CD4-positive, alpha-beta T cell (primary cell): Measurements from ENCODE around the gene SLC34A1. TPM values are rescaled to one million over a fixed set of nuclear protein-coding genes. Genes with fewer than 3 reads are reported as not detected.

Experiments used
- ATAC-seq: fragments of 200-7000 bp; cut with Tn5 transposase; one replicate; pipeline ENCODE4 v1.10.0; 2022; ENCODE audit warnings: mild to moderate bottlenecking; ENCODE audit not compliant: poor library complexity
- CTCF ChIA-PET: fragments of 350-600 bp; sonication (Branson Sonifier 250); formaldehyde crosslinking; loops from one replicate; lab custom pipeline; 2021; ENCODE audit warnings: antibody characterized with exemption, inconsistent platforms; lab: Charles Lee
- POLR2A ChIA-PET: fragments of 350-600 bp; sonication (Branson Sonifier 250); formaldehyde crosslinking; loops from one replicate; lab custom pipeline; 2021; ENCODE audit warnings: antibody characterized with exemption, inconsistent platforms; lab: Charles Lee
- DNase-seq, 14 experiments: peaks; one replicate each; pipeline ENCODE4 v3.0.0-alpha.2; 2013 to 2020; ENCODE audit warnings: mixed read lengths in 2 of 14
- H3K27ac ChIP-seq, 2 donors: one replicate each; pipeline versions ENCODE4 v1.5.1 to v1.7.0; 2013; ENCODE audit warnings: low read length in 2 of 2, low read depth in 1 of 2, mild to moderate bottlenecking in 1 of 2
- H3K27me3 ChIP-seq, 2 experiments: 1 replicate in 1 of 2; 2 replicates in 1 of 2; pipeline versions ENCODE4 v1.6.1 to v1.7.0; 2013; ENCODE audit warnings: low read length in 2 of 2, control low read depth in 1 of 2, mild to moderate bottlenecking in 1 of 2, moderate library complexity in 1 of 2; ENCODE audit not compliant: insufficient read depth in 2 of 2, control insufficient read depth in 1 of 2
- H3K36me3 ChIP-seq: one replicate; pipeline ENCODE4 v1.6.1; 2013; ENCODE audit warnings: low read length, control low read depth; ENCODE audit not compliant: insufficient read depth
- H3K4me1 ChIP-seq: one replicate; pipeline ENCODE4 v1.6.1; 2013; ENCODE audit warnings: low read length, control low read depth; ENCODE audit not compliant: insufficient read depth
- H3K4me3 ChIP-seq: one replicate; pipeline ENCODE4 v1.5.1; 2013; ENCODE audit warnings: mild to moderate bottlenecking, low read length, moderate library complexity
- H3K9me3 ChIP-seq, 2 experiments: 1 replicate in 1 of 2; 2 replicates in 1 of 2; pipeline versions ENCODE4 v1.6.1 to v1.7.0; 2013; ENCODE audit warnings: low read length in 2 of 2, mild to moderate bottlenecking in 2 of 2, control low read depth in 1 of 2, moderate library complexity in 1 of 2; ENCODE audit not compliant: control insufficient read depth in 1 of 2, insufficient read depth in 1 of 2
- H3K27ac Mint-ChIP-seq: one replicate; pipeline ENCODE4 v1.8.0; 2020; ENCODE audit warnings: mixed read lengths
- H3K27me3 Mint-ChIP-seq: one replicate; pipeline ENCODE4 v1.8.0; 2021; ENCODE audit warnings: mixed read lengths
- H3K36me3 Mint-ChIP-seq: one replicate; pipeline ENCODE4 v1.8.0; 2021; ENCODE audit warnings: low read depth, mixed read lengths
- H3K4me1 Mint-ChIP-seq: one replicate; pipeline ENCODE4 v1.8.0; 2021; ENCODE audit warnings: low read depth, mixed read lengths
- H3K4me3 Mint-ChIP-seq: one replicate; pipeline ENCODE4 v1.8.0; 2020; ENCODE audit warnings: mild to moderate bottlenecking, mixed read lengths
- H3K9me3 Mint-ChIP-seq: one replicate; pipeline ENCODE4 v1.8.0; 2020; ENCODE audit warnings: mixed read lengths
- intact Hi-C, 2 experiments: fragments of 100-400 bp; cut with DNase I in 1 of 2; cut with micrococcal nuclease in 1 of 2; formaldehyde crosslinking; loops; one replicate each; pipeline versions ENCODE4 v1.15.1 to v1.9.0; 2023 to 2025; cut with DNase I, micrococcal nuclease
- total RNA-seq, 174 experiments: library from RNA in 2 of 174; stranded (reverse) in 2 of 174; gene quantifications; one replicate each; pipeline ENCODE4 v1.2.3 and lab custom pipeline; 2021 to 2026
- TF ChIP-seq, protein P1 (sequence below): fragments of 200-600 bp; IDR thresholded peaks from one replicate; pipeline ENCODE4 v1.8.0; 2022; ENCODE audit warnings: antibody characterized with exemption, mild to moderate bottlenecking

SLC34A1 gene
- total RNA-seq, 2 experiments from 2014 or later = not detected

- intact Hi-C loops = loop anchor here (1.0 to 10.0 kb wide), 6 partner anchors 13 to 675 kb away; no protein-coding TSS in a partner anchor
- Mint-ChIP-seq H3K4me3 (peak overlapping the region; percentile 53), H3K9me3 (no peaks in the 10 kb centered on the region), H3K27ac (peak overlapping the region; percentile 80), H3K27me3 (no peaks in the 10 kb centered on the region), H3K4me1 (peaks cover 35% of the 10 kb centered on the region), H3K36me3 (no peaks in the 10 kb centered on the region)
- H3K4me3 ChIP-seq = peak overlapping the region; percentile 4
- TF ChIP-seq, protein P1, sequence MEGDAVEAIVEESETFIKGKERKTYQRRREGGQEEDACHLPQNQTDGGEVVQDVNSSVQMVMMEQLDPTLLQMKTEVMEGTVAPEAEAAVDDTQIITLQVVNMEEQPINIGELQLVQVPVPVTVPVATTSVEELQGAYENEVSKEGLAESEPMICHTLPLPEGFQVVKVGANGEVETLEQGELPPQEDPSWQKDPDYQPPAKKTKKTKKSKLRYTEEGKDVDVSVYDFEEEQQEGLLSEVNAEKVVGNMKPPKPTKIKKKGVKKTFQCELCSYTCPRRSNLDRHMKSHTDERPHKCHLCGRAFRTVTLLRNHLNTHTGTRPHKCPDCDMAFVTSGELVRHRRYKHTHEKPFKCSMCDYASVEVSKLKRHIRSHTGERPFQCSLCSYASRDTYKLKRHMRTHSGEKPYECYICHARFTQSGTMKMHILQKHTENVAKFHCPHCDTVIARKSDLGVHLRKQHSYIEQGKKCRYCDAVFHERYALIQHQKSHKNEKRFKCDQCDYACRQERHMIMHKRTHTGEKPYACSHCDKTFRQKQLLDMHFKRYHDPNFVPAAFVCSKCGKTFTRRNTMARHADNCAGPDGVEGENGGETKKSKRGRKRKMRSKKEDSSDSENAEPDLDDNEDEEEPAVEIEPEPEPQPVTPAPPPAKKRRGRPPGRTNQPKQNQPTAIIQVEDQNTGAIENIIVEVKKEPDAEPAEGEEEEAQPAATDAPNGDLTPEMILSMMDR = no peak
- POLR2A ChIA-PET = interaction anchor here (0.8 to 3.7 kb wide), 16 partner anchors 11 to 108 kb away, joined by 3 to 75 read pairs (median 10); partner anchors contain the start of genes GRK6, LMAN2, PDLIM7 and PRR7
- CTCF ChIA-PET = interaction anchor here (0.7 to 6.1 kb wide), 17 partner anchors 14 to 112 kb away, joined by 3 to 136 read pairs (median 6); partner anchors contain the start of genes LMAN2 and PRR7
- H3K27me3 ChIP-seq = no peaks in the 10 kb centered on the region
- peak overlapping the region; percentile 29 to 72 for H3K27ac ChIP-seq
- H3K9me3 ChIP-seq = no peaks in the 10 kb centered on the region
- H3K4me1 ChIP-seq = peaks cover 68% of the 10 kb centered on the region
- ATAC-seq (peak; percentile 70), DNase-seq (peak in 11 of 14 experiments; percentile 27 to 91 (median 56))
- no peaks in the 10 kb centered on the region for H3K36me3 ChIP-seq
Measured at GRCh38 chr5:177389241-177390169, 5.3 kb downstream of the SLC34A1 start.

DNA sequence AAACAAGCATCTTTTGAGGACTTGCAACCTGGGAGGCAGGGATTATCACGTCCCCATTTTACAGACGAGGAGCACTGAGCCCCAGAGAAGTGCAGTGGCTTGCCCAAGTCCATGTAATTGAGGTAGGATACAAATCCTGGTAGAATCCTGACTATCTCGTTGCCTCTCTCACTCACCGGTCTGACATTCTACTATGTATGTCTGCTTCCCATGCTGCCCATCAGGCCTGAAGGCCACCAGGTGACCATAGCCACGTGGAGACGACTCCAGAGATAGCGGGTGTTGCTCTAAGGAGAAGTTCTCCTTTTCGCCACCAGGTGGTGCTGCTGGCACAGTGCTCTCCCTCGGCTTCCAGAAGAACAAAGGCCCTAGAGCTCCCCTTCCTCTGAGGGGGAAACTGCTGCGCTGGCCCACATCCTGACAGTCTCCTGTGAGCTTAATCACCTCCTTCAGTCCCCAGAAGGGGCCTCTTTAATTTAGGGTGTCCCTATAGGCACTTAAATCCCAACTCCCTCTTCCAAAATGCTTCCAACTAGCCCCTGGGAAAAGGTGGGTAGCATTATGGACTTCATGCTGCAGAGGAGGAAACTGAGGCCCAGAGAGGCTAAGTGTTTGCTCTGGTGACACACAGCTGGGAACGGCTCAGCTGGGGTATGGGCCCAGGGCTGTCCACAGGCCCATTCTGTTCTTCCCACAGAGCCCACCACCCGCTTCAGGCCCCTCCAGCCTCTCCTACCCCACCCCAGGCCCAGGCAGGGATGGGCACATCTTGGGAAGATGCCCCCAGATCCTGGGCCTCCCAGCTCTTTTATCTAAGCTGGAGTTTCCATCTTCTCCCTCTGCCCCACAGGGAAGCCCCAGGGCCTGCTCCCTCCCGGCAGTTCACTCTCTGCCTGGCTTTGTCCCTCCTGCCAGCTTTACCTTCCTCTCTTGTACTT is 6.4 kb downstream of the SLC34A1 start:
- H3K4me3 Mint-ChIP-seq = peak overlapping the region; percentile 52
- peak; percentile 76 for ATAC-seq

More for the DNA sequence above, 6.4 kb downstream of the SLC34A1 start:
- H3K9me3 ChIP-seq = no peaks in the 10 kb centered on the region
- CTCF ChIA-PET = interaction anchor here (0.5 to 6.1 kb wide), 39 partner anchors 9 to 936 kb away, joined by 3 to 136 read pairs (median 4); partner anchors contain the start of genes LMAN2, PDLIM7 and PRR7
- Mint-ChIP-seq H3K27me3 (no peaks in the 10 kb centered on the region), H3K4me1 (peaks cover 35% of the 10 kb centered on the region), H3K27ac (peak overlapping the region; percentile 80), H3K36me3 (no peaks in the 10 kb centered on the region), H3K9me3 (no peaks in the 10 kb centered on the region)
- H3K36me3 ChIP-seq = no peaks in the 10 kb centered on the region
- POLR2A ChIA-PET = interaction anchor here (0.5 to 3.7 kb wide), 30 partner anchors 12 to 256 kb away, joined by 3 to 75 read pairs (median 4); partner anchors contain the start of genes GRK6, LMAN2, PDLIM7 and PRR7
- H3K4me1 ChIP-seq = peaks cover 59% of the 10 kb centered on the region
- intact Hi-C loops = loop anchor here (1.0 to 10.0 kb wide), 6 partner anchors 12 to 674 kb away; no protein-coding TSS in a partner anchor
- DNase-seq = peak; percentile 80 to 94 (median 84)
- TF ChIP-seq, protein P1 = peak; percentile 95
- no peak overlapping the region for H3K4me3 ChIP-seq
- H3K27ac ChIP-seq = peak overlapping the region; percentile 29 to 72
- H3K27me3 ChIP-seq = no peaks in the 10 kb centered on the region
